Esophagus muscularis mucosa (tissue), 4 donors: ENCODE data around the gene VKORC1. TPM values are rescaled to one million over a fixed set of nuclear protein-coding genes. Genes with fewer than 3 reads are reported as not detected.

Source experiments
- DNase-seq: peaks from one replicate; pipeline ENCODE4 v3.0.0-alpha.2; 2017; ENCODE audit errors: extremely low spot score
- H3K27ac ChIP-seq, 4 donors: fragments of 200-600 bp; sonication (generic); replicated peaks in 1 of 4; 1 replicate in 3 of 4; 2 replicates in 1 of 4; pipeline ENCODE4 v1.5.1; 2016 to 2019; ENCODE audit warnings: mild to moderate bottlenecking in 1 of 4
- H3K27me3 ChIP-seq, 4 donors: fragments of 200-600 bp; sonication (generic); one replicate each; pipeline versions ENCODE4 v1.5.1 to v1.6.0; 2016 to 2019
- H3K36me3 ChIP-seq, 4 donors: fragments of 200-600 bp; sonication (generic); one replicate each; pipeline ENCODE4 v1.5.1; 2016 to 2019
- H3K4me1 ChIP-seq, 4 donors: fragments of 200-600 bp; sonication (generic); one replicate each; pipeline ENCODE4 v1.5.1; 2016 to 2019
- H3K4me3 ChIP-seq, 4 donors: fragments of 200-600 bp; sonication (generic); 1 replicate in 2 of 4; 2 replicates in 2 of 4; pipeline ENCODE4 v1.5.1; 2016 to 2019; ENCODE audit warnings: mild to moderate bottlenecking in 4 of 4, moderate library complexity in 1 of 4
- H3K9me3 ChIP-seq, 4 donors: fragments of 200-600 bp; sonication (generic); 1 replicate in 3 of 4; 2 replicates in 1 of 4; pipeline ENCODE4 v1.5.1; 2016 to 2019
- CTCF ChIP-seq, 3 experiments: fragments of 200-600 bp in 2 of 3; fragments of 450-650 bp in 1 of 3; sonication (generic) in 2 of 3; IDR thresholded peaks; one replicate each; pipeline ENCODE4 v1.5.1; 2017 to 2019; ENCODE audit warnings: antibody characterized with exemption in 3 of 3, mild to moderate bottlenecking in 2 of 3, moderate library complexity in 1 of 3
- EP300 ChIP-seq: sonication (generic); formaldehyde crosslinking; IDR thresholded peaks from one replicate; pipeline ENCODE4 v1.6.1; 2017; ENCODE audit warnings: antibody characterized with exemption
- POLR2A ChIP-seq: fragments of 450-650 bp; IDR thresholded peaks from one replicate; pipeline ENCODE4 v1.6.1; 2017; ENCODE audit warnings: antibody characterized with exemption, moderate library complexity, mild to moderate bottlenecking, low read depth
- POLR2AphosphoS5 ChIP-seq, 2 donors: sonication (generic); formaldehyde crosslinking; IDR thresholded peaks; one replicate each; pipeline ENCODE4 v1.6.1; 2017; ENCODE audit warnings: antibody characterized with exemption in 2 of 2
- WGBS: methylation state at CpG from one replicate; pipeline ENCODE4 v1.1.5; 2018; 5-methylcytosine and 5-hydroxymethylcytosine counted together
- intact Hi-C: fragments of 100-400 bp; cut with DNase I; formaldehyde crosslinking; loops from one replicate; pipeline ENCODE4 v1.15.1; 2023
- total RNA-seq, 4 donors: library from RNA; depleted of rRNA; stranded (reverse); fragments of >200 nt; gene quantifications; one replicate each; pipeline versions ENCODE4 v1.1.0 to v1.2.1, GENCODE V29; 2016

VKORC1 gene
- total RNA-seq, 4 donors from 2014 or later = 81.4 to 122 (median 108) TPM

- H3K4me1 ChIP-seq = peaks cover 6 to 43% (median 24%) of the 10 kb centered on the region in 4 donors
- H3K27me3 ChIP-seq = no peaks in the 10 kb centered on the region
- no peak overlapping the region for H3K4me3 ChIP-seq
- intact Hi-C loops = no loop called here
- WGBS = 92% methylated on average over 18 of the region's 40 CpGs
- H3K9me3 ChIP-seq = no peaks in the 10 kb centered on the region
- no peak for DNase-seq
- no peak overlapping the region for H3K27ac ChIP-seq
- TF ChIP-seq EP300 = no peak
- TF ChIP-seq POLR2A = no peak
- no peak for TF ChIP-seq CTCF (IDR thresholded peaks at IDR 0.05)
- TF ChIP-seq POLR2AphosphoS5 (IDR thresholded peaks at IDR 0.05) = no peak
- H3K36me3 ChIP-seq = peaks cover 36 to 94% (median 92%) of the 10 kb centered on the region in 4 donors
Measured at GRCh38 chr16:31080035-31080629, 14.5 kb downstream of the VKORC1 start.

- no peak overlapping the region for H3K4me3 ChIP-seq
- intact Hi-C loops = loop anchor here (10.0 kb wide), 1 partner anchor 365 kb away; the partner anchor contains the start of gene ZNF843
- peaks cover 11 to 50% (median 30%) of the 10 kb centered on the region in 4 donors for H3K4me1 ChIP-seq
- H3K27ac ChIP-seq = no peak overlapping the region
- peaks cover 36 to 87% (median 85%) of the 10 kb centered on the region in 4 donors for H3K36me3 ChIP-seq
- WGBS = 78% methylated on average over 8 of the region's 13 CpGs
- no peak for TF ChIP-seq EP300
- no peak for TF ChIP-seq POLR2AphosphoS5 (IDR thresholded peaks at IDR 0.05)
- TF ChIP-seq CTCF (IDR thresholded peaks at IDR 0.05) = no peak
- TF ChIP-seq POLR2A = no peak
- no peak for DNase-seq
- no peaks in the 10 kb centered on the region for H3K27me3 ChIP-seq
- H3K9me3 ChIP-seq = no peaks in the 10 kb centered on the region
Measured at GRCh38 chr16:31079342-31079944, 15.2 kb downstream of the VKORC1 start.

GRCh38 chr16:31078597-31079341 is 15.8 kb downstream of the VKORC1 start:
- TF ChIP-seq CTCF (IDR thresholded peaks at IDR 0.05) (no peak), POLR2AphosphoS5 (IDR thresholded peaks at IDR 0.05) (no peak), POLR2A (no peak), EP300 (no peak)
- H3K36me3 ChIP-seq = peaks cover 36 to 80% (median 78%) of the 10 kb centered on the region in 4 donors
- intact Hi-C loops = loop anchor here (10.0 kb wide), 1 partner anchor 366 kb away; the partner anchor contains the start of gene ZNF843

GRCh38 chr16:31077592-31078396 is 16.8 kb downstream of the VKORC1 start:
- TF ChIP-seq POLR2A (no peak), CTCF (IDR thresholded peaks at IDR 0.05) (no peak), POLR2AphosphoS5 (IDR thresholded peaks at IDR 0.05) (no peak), EP300 (no peak)
- no peaks in the 10 kb centered on the region for H3K27me3 ChIP-seq
- WGBS = 93% methylated on average over 30 of the region's 30 CpGs
- H3K4me3 ChIP-seq = no peak overlapping the region
- H3K9me3 ChIP-seq = no peaks in the 10 kb centered on the region
- H3K27ac ChIP-seq = no peak overlapping the region
- H3K4me1 ChIP-seq = peaks cover 11 to 51% (median 30%) of the 10 kb centered on the region in 4 donors
- DNase-seq = no peak
- intact Hi-C loops = loop anchor here (10.0 kb wide), 1 partner anchor 367 kb away; the partner anchor contains the start of gene ZNF843
- H3K36me3 ChIP-seq = peaks cover 36 to 70% (median 69%) of the 10 kb centered on the region in 4 donors

More at GRCh38 chr16:31078597-31079341, 15.8 kb downstream of the VKORC1 start:
- H3K9me3 ChIP-seq = no peaks in the 10 kb centered on the region
- H3K4me3 ChIP-seq = no peak overlapping the region
- H3K27ac ChIP-seq = no peak overlapping the region
- peaks cover 11 to 51% (median 30%) of the 10 kb centered on the region in 4 donors for H3K4me1 ChIP-seq
- H3K27me3 ChIP-seq = no peaks in the 10 kb centered on the region
- DNase-seq = no peak
- WGBS = 93% methylated on average over 5 of the region's 15 CpGs
